T-helper 9 cell (primary cell): ENCODE results near the gene PTEN.

ENCODE experiments used
- DNase-seq: peaks from one replicate; pipeline ENCODE4 v3.0.0-alpha.2; 2020

The PTEN gene

DNA sequence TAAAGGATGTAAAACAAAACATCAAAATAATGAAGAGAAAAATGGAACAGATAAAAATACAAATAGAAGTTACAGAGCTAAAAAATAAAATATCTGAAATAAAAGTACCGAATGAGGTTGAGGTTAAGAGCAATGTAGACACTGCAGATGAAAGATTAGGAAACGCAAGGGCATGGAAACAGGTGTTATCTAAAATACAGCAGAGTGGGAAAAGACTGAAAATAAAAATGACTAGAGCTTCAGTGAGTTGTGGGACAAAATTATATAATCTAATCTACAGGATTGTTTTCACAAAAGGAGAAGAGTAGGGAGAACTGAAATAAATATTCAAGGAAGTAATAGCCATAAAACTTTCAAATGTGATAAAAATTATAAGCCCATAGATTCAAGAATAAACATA, 123.8 kb downstream of the PTEN start:
- no peak for DNase-seq

- no peak for DNase-seq
Measured at GRCh38 chr10:87991946-87992345, 128.5 kb downstream of the PTEN start.

- no peak for DNase-seq
Measured at GRCh38 chr10:88004451-88004850, 141.0 kb downstream of the PTEN start.

- no peak for DNase-seq
Measured at GRCh38 chr10:88006261-88006660, 142.8 kb downstream of the PTEN start.

GRCh38 chr10:88008866-88009470, 145.5 kb downstream of the PTEN start:
- no peak for DNase-seq

DNA sequence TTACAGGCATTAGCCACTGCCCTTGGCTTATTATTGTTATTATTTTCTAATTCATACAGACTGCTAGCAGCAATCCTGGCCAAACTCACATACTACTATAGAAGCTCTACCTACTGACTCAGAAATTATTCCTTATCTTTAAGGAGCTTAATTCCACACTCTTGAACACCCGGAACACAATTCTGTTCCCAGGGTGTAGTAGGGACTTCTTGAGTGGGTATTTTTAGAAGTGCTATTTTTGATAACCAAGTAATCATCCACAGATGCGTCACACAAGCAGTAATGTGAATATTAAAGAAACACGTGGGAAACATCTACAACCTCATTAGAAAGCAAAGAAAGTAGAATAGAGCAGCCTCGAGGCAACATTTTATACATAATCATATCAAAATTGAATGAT, 149.2 kb downstream of the PTEN start:
- DNase-seq, result no peak

DNA sequence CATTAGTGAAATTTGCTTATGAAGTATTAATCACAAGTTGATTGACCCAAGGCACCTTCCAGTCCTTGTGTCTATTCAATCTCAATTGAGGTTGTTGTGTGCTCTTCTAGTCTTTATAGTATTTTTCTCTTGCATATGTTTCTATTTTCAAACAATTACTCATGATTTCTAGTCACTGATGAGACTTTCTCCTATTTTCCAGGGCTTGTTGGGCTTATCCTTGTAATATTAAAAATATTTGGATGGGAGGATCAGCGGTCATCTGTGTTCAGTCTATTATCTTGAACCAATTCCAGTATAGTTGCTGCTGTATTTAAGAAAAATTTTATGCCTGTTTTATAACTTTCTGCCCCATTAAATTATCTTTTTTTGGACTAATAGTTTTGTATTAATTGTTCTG, 154.4 kb downstream of the PTEN start:
- DNase-seq, result no peak

DNA sequence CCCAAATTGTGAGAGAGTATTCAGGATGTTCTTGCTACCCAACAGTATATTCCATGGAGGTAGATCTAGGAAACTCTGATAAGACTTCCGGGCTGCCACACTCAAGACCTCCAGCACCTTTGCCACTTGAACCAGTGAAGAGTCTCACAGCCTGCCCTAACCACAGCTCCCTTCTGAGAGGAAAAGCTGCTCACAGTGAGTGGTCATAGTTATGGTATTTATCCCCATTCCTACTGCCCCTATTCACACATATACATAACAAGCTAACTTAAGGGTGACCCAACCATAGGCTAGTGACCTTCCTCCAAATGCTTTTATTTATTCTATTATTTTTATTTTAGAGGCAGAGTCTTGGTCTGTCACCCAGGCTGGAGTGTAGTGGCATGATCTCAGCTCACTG, 156.3 kb downstream of the PTEN start:
- no peak for DNase-seq
